HG03571 (cell line): ENCODE results near the gene SV2B.

Experiments
- ATAC-seq: cut with Tn5 transposase; IDR thresholded peaks from one replicate; pipeline ENCODE4 v1.9.1; 2021; ENCODE audit not compliant: unreplicated experiment

Gene SV2B

GRCh38 chr15:91227117-91227516 is 127.1 kb downstream of the SV2B start:
- ATAC-seq: no peak

- no peak for ATAC-seq
Observed at GRCh38 chr15:91227766-91228165, 127.7 kb downstream of the SV2B start.

- ATAC-seq: no peak
Observed at GRCh38 chr15:91228383-91228782, 128.3 kb downstream of the SV2B start.

- ATAC-seq: no peak
Observed at GRCh38 chr15:91228890-91229289, 128.8 kb downstream of the SV2B start.

GRCh38 chr15:91231703-91232102 is 131.6 kb downstream of the SV2B start:
- ATAC-seq: no peak

- ATAC-seq: no peak
Observed at GRCh38 chr15:91234759-91235158, 134.7 kb downstream of the SV2B start.

GRCh38 chr15:91235376-91235775 is 135.3 kb downstream of the SV2B start:
- no peak for ATAC-seq

GRCh38 chr15:91237445-91237844 is 137.4 kb downstream of the SV2B start:
- ATAC-seq: no peak

GRCh38 chr15:91238644-91239425 is 138.8 kb downstream of the SV2B start:
- no peak for ATAC-seq

- no peak for ATAC-seq
Observed at GRCh38 chr15:91243826-91244225, 143.8 kb downstream of the SV2B start.

- no peak for ATAC-seq
Observed at GRCh38 chr15:91244919-91245318, 144.9 kb downstream of the SV2B start.

GRCh38 chr15:91246998-91247397 is 146.9 kb downstream of the SV2B start:
- no peak for ATAC-seq

- ATAC-seq: no peak
Observed at GRCh38 chr15:91249591-91249990, 149.5 kb downstream of the SV2B start.

GRCh38 chr15:91252322-91252721 is 152.3 kb downstream of the SV2B start:
- no peak for ATAC-seq

- ATAC-seq: no peak
Observed at GRCh38 chr15:91252756-91253155, 152.7 kb downstream of the SV2B start.

GRCh38 chr15:91253605-91254004 is 153.5 kb downstream of the SV2B start:
- no peak for ATAC-seq

- ATAC-seq: no peak
Observed at GRCh38 chr15:91254766-91255165, 154.7 kb downstream of the SV2B start.

- no peak for ATAC-seq
Observed at GRCh38 chr15:91255670-91256192, 155.7 kb downstream of the SV2B start.

GRCh38 chr15:91257746-91258414 is 157.8 kb downstream of the SV2B start:
- no peak for ATAC-seq

GRCh38 chr15:91258415-91258759 is 158.3 kb downstream of the SV2B start:
- ATAC-seq: no peak

GRCh38 chr15:91259077-91259476 is 159.0 kb downstream of the SV2B start:
- ATAC-seq: no peak

- ATAC-seq: no peak
Observed at GRCh38 chr15:91261345-91261744, 161.3 kb downstream of the SV2B start.
